Omental fat pad (tissue), 4 donors: Measurements from ENCODE around the gene ATAD3C. TPM values are rescaled to one million over a fixed set of nuclear protein-coding genes. Genes with fewer than 3 reads are reported as not detected.
"Not testable (repeated sequence)": the region's sequence is repeated elsewhere in the genome, so short reads cannot be mapped to it uniquely, and the experiment has no call there.

ENCODE experiments used
- ATAC-seq: fragments of 150-250 bp; one replicate; pipeline ENCODE4 v1.9.1; 2016; ENCODE audit warnings: mild to moderate bottlenecking, moderate library complexity; ENCODE audit not compliant: low FRiP score
- DNase-seq: peaks from one replicate; pipeline ENCODE4 v3.0.0-alpha.2; 2019; ENCODE audit warnings: low spot score
- CTCF ChIP-seq, 3 donors: fragments of 450-650 bp; IDR thresholded peaks; one replicate each; pipeline ENCODE4 v1.5.1; 2016 to 2017; ENCODE audit warnings: antibody characterized with exemption in 3 of 3, mild to moderate bottlenecking in 3 of 3, moderate library complexity in 2 of 3
- total RNA-seq, 4 donors: library from RNA; depleted of rRNA; stranded (reverse); fragments of >200 nt; gene quantifications; one replicate each; pipeline ENCODE4 v1.1.0, GENCODE V29; 2016

The ATAD3C gene
- 1 to 10 TPM in 2 of 4 donors, under 1 TPM in 1, not detected in 1; 0.69 to 3.5 (median 2.4) TPM for total RNA-seq

DNA sequence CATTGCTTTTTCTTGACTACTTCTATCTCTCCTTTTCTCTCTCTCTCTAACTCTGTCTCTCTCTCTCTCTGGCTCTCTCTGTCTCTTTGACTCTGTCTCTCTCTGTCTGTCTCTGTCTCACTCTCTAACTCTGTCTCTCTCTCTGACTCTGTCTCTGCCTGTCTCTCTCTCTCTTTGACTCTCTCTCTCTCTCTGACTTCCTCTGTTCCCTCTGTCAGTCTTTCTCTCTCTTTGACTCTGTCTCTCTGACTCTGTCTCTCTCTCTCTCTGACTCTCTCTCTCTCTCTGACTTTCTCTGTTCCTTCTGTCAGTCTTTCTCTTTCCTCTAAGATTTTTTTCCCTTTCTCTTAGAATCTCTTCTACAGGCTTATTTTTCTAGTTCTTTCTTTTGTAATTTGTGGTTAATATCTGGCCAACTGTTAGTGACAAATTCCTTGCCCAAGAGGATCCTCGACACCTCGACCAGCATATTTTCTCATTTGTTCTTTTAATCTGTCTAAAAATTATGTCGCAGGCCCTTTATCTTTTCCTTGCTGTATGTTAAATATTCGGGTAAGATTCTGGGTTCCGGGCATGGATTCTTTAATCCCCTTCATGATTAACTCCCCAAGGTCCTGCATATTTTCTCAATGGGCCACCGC, at the start of gene ATAD3C:
Gene ATAD3C, plus strand, starts transcription at position 591 of the 641 bp plus-strand sequence. CDS start 995 bp downstream, outside the sequence.
- DNase-seq (no peak), ATAC-seq (no peak)
- TF ChIP-seq CTCF (IDR thresholded peaks at IDR 0.05): no peak

DNA sequence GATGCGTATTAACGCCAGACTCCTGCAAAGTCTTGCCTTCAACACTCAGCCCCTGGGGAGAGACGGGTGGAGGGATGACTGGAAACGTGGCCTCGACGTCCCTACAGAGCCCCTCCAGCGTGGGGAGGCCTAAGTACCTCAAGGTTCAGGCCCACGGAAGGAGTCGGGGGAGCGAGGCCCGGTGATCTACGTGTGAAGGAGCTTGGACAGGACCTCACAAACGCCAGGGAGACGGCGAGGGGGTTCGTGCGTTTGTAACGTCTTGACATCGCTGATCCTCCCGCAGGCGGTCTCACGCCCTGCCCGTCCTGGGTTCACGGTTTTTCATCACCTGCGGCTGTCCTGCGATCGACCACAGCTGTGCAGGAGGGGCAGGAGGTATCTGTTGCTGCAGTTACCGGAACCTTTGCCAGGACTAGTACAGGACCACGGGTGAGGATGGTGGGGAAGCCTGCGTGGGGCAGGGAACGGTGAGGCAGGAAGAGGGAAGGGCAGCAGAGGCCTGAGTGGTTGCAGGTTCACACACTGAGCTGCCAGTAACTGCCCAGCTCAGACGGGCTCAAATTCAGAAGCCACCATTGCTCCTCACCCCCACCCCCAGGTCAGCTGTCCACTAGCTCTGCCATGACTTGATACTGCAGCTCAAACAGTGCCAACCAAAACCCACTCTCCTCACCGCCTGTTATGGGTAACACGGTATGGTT, 49.5 kb upstream of the ATAD3C start:
- no peak for ATAC-seq
- no peak for TF ChIP-seq CTCF (IDR thresholded peaks at IDR 0.05)
- no peak for DNase-seq

GRCh38 chr1:1400576-1401456, 48.7 kb upstream of the ATAD3C start:
- DNase-seq (no peak), ATAC-seq (no peak)
- no peak for TF ChIP-seq CTCF (IDR thresholded peaks at IDR 0.05)

DNA sequence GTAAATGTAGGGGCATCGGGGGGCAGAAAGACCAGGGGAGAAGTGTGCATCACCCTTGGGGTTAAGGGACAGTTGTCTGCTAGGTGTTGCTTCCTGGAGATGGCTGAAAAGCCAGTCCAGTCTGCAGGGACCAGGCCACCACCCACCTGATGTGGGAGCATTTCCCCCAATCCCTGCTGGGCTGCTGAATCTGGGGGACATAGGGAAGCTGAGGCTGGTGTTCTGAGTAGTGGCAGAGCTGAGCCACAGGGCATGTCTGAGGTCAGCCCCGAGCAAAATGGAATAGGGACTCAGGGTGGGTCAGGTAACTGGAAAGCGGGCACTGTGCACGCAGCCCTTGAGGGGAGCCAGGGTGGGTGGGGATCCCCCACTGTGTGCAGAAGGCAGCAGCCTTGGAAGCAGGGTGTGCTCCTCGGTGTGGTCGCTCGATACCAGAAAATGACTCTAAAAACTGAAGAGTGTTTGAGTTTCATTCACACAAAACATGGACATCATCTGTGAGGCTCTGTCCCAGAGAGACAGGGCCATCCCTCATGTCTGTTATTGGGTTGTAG, 48.0 kb upstream of the ATAD3C start:
- no peak for TF ChIP-seq CTCF (IDR thresholded peaks at IDR 0.05)
- ATAC-seq: no peak
- DNase-seq: no peak

DNA sequence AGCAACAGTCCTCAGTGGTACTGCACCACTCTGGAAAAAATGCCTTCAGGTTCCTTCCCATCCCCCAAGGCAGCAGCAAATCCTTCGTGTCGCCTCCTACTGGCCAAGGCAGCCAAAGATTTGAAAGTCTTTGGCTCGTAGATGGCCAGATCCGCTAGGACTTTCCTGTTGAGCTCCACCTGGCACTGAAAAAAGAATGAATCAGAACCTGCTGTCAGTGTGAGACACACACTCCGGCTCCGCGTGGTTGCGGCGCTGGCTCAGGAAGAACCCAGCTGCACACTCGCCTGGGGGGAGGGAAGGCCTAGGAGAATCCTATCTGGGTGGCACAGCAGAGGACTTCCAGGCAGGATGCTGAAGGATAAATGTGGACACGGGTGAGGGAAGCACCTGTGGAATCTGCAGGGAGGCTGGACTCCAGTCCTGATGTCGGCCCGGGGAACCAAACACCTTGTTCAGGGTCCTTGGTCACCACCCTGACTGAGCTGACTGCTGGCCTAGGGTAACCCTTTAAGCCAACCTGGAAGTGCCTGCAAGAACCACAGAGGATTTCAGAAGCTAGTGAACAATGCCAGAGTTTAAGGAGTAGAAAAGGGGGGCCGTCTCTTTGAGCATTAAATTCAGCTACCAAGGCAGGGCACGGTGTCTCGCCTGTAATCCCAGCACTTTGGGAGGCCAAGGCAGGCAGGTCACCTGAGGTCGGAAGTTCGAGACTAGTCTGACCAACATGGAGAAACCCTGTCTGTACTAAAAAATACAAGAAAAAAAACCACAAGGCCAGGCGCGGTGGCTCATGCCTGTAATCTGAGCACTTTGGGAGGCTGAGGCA, 47.2 kb upstream of the ATAD3C start:
- ATAC-seq: no peak
- TF ChIP-seq CTCF (IDR thresholded peaks at IDR 0.05): no peak
- no peak for DNase-seq

GRCh38 chr1:1402901-1403392, 46.5 kb upstream of the ATAD3C start:
- DNase-seq, ATAC-seq: not testable (repeated sequence)
